Keratinocyte (primary cell): ENCODE results near the gene MTRR. TPM values are rescaled to one million over a fixed set of nuclear protein-coding genes. Genes with fewer than 3 reads are reported as not detected.

ENCODE experiments used
- DNase-seq: peaks from one replicate; pipeline ENCODE4 v3.0.0-alpha.2; 2011; ENCODE audit warnings: low read depth, missing footprints, low spot score
- FAIRE-seq: peaks from 2 replicates; lab custom pipeline; 2011; peaks lifted over from hg19 to GRCh38; lab: Jason Lieb, UNC
- H2AFZ ChIP-seq: 2 replicates; pipeline ENCODE4 v1.6.0; 2012; ENCODE audit warnings: low read length, control low read depth, inconsistent platforms; ENCODE audit not compliant: control insufficient read depth
- H3K27ac ChIP-seq: 2 replicates; pipeline ENCODE4 v1.5.1; 2011; ENCODE audit warnings: low read length; ENCODE audit not compliant: control insufficient read depth, insufficient read depth
- H3K27me3 ChIP-seq: 3 replicates; pipeline ENCODE4 v1.6.0; 2011; ENCODE audit warnings: low read length; ENCODE audit not compliant: control insufficient read depth, insufficient read depth; ENCODE audit errors: extremely low read depth
- H3K36me3 ChIP-seq, 2 experiments: 2 replicates in 1 of 2; 3 replicates in 1 of 2; pipeline ENCODE4 v1.5.1; 2011; ENCODE audit warnings: low read length in 2 of 2, mild to moderate bottlenecking in 1 of 2; ENCODE audit not compliant: control insufficient read depth in 2 of 2, insufficient read depth in 2 of 2; ENCODE audit errors: extremely low read depth in 1 of 2
- H3K4me1 ChIP-seq: 3 replicates; pipeline ENCODE4 v1.5.1; 2011; ENCODE audit warnings: low read length; ENCODE audit not compliant: control insufficient read depth, insufficient read depth; ENCODE audit errors: extremely low read depth
- H3K4me2 ChIP-seq: 3 replicates; pipeline ENCODE4 v1.6.0; 2011; ENCODE audit warnings: low read depth, low read length; ENCODE audit not compliant: control insufficient read depth, insufficient read depth; ENCODE audit errors: extremely low read depth
- H3K4me3 ChIP-seq, 3 experiments: fragments of 200-600 bp in 1 of 3; sonication (generic) in 1 of 3; 2 replicates in 2 of 3; 3 replicates in 1 of 3; pipeline ENCODE4 v1.5.1; 2011 to 2016; ENCODE audit warnings: low read length in 3 of 3, mild to moderate bottlenecking in 3 of 3, control low read depth in 2 of 3, inconsistent platforms in 1 of 3, low read depth in 1 of 3, mixed read lengths in 1 of 3, mixed run types in 1 of 3, moderate library complexity in 1 of 3; ENCODE audit not compliant: control insufficient read depth in 2 of 3, insufficient read depth in 2 of 3; ENCODE audit errors: extremely low read depth in 1 of 3
- H3K79me2 ChIP-seq: 2 replicates; pipeline ENCODE4 v1.6.0; 2012; ENCODE audit warnings: low read length; ENCODE audit not compliant: control insufficient read depth, insufficient read depth
- H3K9ac ChIP-seq: 3 replicates; pipeline ENCODE4 v1.6.0; 2011; ENCODE audit warnings: low read length; ENCODE audit not compliant: control insufficient read depth, insufficient read depth; ENCODE audit errors: extremely low read depth
- H3K9me1 ChIP-seq: 3 replicates; pipeline ENCODE4 v1.6.0; 2011; ENCODE audit warnings: low read length; ENCODE audit not compliant: control insufficient read depth, insufficient read depth; ENCODE audit errors: extremely low read depth
- H3K9me3 ChIP-seq: 2 replicates; pipeline ENCODE4 v1.5.1; 2012; ENCODE audit warnings: low read depth, low read length; ENCODE audit not compliant: control insufficient read depth
- H4K20me1 ChIP-seq: 3 replicates; pipeline ENCODE4 v1.6.0; 2011; ENCODE audit warnings: low read length; ENCODE audit not compliant: control insufficient read depth, insufficient read depth; ENCODE audit errors: extremely low read depth
- EZH2 ChIP-seq: IDR thresholded peaks from one replicate; pipeline ENCODE4 v1.6.1; 2012; ENCODE audit warnings: inconsistent platforms, mild to moderate bottlenecking, low read length, moderate library complexity
- dilution Hi-C: fragments of 300-500 bp; cut with MboI; formaldehyde crosslinking; loops from one replicate; pipeline ENCODE4 v1.7.0; 2020; ENCODE audit warnings: low sequenced_read_pairs; ENCODE audit not compliant: extremely low pct_ligation_motif_present
- polyA plus RNA-seq, 5 experiments: library from polyadenylated mRNA; depleted of rRNA in 3 of 5; stranded (reverse) in 3 of 5; stranded (forward) in 1 of 5; unstranded in 1 of 5; fragments of >200 nt; gene quantifications; 1 replicate in 1 of 5; 2 replicates in 3 of 5; 3 replicates in 1 of 5; pipeline versions ENCODE4 v1.2.1 to v1.2.3, GENCODE V29; 2011 to 2012; ENCODE audit warnings: missing spikeins in 2 of 5, low read depth in 1 of 5, low replicate concordance in 1 of 5
- TF ChIP-seq, protein P1 (sequence below), 3 experiments: IDR thresholded peaks in 1 of 3; conservative IDR thresholded peaks in 1 of 3; optimal IDR thresholded peaks in 1 of 3; 2 replicates in 2 of 3; 3 replicates in 1 of 3; pipeline versions ENCODE3 to v1.5.1; 2011; ENCODE audit warnings: low read length in 3 of 3, mild to moderate bottlenecking in 3 of 3, moderate library complexity in 2 of 3, control low read depth in 1 of 3, inconsistent platforms in 1 of 3; ENCODE audit not compliant: insufficient read depth in 2 of 3; ENCODE audit errors: extremely low read depth in 1 of 3

Gene MTRR
- polyA plus RNA-seq, 1 donor (not counting 4 experiments of a cell fraction or from before 2014, with no cell fraction given), result 45.5 TPM

DNA sequence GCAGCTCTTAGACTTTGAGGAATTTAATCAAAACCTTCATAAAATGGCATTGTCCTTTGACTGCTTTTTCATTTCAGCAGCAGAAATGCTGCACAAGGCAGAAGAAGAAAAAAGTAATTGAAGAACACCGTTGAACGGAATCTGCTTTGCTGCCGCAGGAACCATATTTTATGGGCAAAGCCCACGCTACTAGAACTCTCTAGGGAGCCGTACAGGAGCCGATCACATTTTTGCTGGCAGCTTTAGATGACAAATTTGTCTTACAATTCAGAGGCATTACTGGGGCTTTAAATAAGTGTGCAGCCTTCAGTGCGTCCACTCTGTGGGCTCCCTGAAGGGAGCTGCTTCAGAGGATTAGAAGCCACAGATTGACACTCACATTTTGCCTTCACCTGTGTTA lies 23.4 kb upstream of the MTRR start:
- Histone ChIP-seq H3K9me1 (no peaks in the 10 kb centered on the region), H3K9ac (no peak overlapping the region), H3K36me3 (no peaks in the 10 kb centered on the region), H2AFZ (no peak overlapping the region), H3K79me2 (no peaks in the 10 kb centered on the region), H3K27me3 (peaks cover 13% of the 10 kb centered on the region), H3K4me2 (no peak overlapping the region), H3K27ac (no peak overlapping the region), H4K20me1 (no peaks in the 10 kb centered on the region), H3K4me1 (no peaks in the 10 kb centered on the region), H3K4me3 (no peak overlapping the region), H3K9me3 (no peaks in the 10 kb centered on the region)
- no peak for DNase-seq
- dilution Hi-C loops, result no loop called here
- no peak for FAIRE-seq
- TF ChIP-seq, protein P1, sequence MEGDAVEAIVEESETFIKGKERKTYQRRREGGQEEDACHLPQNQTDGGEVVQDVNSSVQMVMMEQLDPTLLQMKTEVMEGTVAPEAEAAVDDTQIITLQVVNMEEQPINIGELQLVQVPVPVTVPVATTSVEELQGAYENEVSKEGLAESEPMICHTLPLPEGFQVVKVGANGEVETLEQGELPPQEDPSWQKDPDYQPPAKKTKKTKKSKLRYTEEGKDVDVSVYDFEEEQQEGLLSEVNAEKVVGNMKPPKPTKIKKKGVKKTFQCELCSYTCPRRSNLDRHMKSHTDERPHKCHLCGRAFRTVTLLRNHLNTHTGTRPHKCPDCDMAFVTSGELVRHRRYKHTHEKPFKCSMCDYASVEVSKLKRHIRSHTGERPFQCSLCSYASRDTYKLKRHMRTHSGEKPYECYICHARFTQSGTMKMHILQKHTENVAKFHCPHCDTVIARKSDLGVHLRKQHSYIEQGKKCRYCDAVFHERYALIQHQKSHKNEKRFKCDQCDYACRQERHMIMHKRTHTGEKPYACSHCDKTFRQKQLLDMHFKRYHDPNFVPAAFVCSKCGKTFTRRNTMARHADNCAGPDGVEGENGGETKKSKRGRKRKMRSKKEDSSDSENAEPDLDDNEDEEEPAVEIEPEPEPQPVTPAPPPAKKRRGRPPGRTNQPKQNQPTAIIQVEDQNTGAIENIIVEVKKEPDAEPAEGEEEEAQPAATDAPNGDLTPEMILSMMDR (optimal IDR thresholded peaks at IDR 0.05 in 1 of 3, IDR thresholded peaks at IDR 0.05 in 1 of 3, conservative IDR thresholded peaks at IDR 0.05 in 1 of 3; ENCODE audit: extremely low read depth in 1 of 3, insufficient read depth in 2 of 3, low read length in 3 of 3), result no peak
- TF ChIP-seq EZH2, result no peak

DNA sequence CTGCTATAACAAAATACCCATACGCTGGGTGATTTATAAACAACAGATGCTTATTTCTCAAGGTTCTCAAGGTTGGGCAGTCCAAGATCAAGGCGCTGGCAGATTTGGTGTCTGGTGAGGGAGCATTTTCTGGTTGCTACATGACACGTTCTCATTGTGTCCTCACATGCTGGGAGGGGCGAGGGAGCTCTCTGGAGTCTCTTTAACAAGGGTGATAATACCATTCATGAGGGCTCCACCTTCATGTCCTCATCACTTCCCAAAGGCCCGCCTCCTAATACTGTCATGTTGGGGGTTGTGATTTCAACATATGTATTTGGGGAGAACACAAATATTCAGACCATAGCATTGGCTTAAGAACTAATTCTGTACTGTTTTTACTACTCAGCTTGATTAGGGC lies 22.6 kb upstream of the MTRR start:
- H4K20me1 ChIP-seq, result no peaks in the 10 kb centered on the region
- no peak for DNase-seq
- no peak for TF ChIP-seq EZH2
- TF ChIP-seq, protein P1 (optimal IDR thresholded peaks at IDR 0.05 in 1 of 3, IDR thresholded peaks at IDR 0.05 in 1 of 3, conservative IDR thresholded peaks at IDR 0.05 in 1 of 3; ENCODE audit: extremely low read depth in 1 of 3, insufficient read depth in 2 of 3, low read length in 3 of 3), result no peak
- H3K4me3 ChIP-seq, result no peak overlapping the region
- H3K9me3 ChIP-seq, result no peaks in the 10 kb centered on the region
- no peaks in the 10 kb centered on the region for H3K9me1 ChIP-seq
- no peak overlapping the region for H2AFZ ChIP-seq
- H3K27ac ChIP-seq, result no peak overlapping the region
- no peaks in the 10 kb centered on the region for H3K36me3 ChIP-seq
- FAIRE-seq, result no peak
- peaks cover 20% of the 10 kb centered on the region for H3K27me3 ChIP-seq
- H3K4me1 ChIP-seq, result no peaks in the 10 kb centered on the region
- H3K79me2 ChIP-seq, result no peaks in the 10 kb centered on the region
- H3K9ac ChIP-seq, result no peak overlapping the region
- dilution Hi-C loops, result no loop called here
- no peak overlapping the region for H3K4me2 ChIP-seq
